NCI-H82 treated with DMSO at 0.1 percent for 48 hours (cell line): ENCODE results near the gene PZP.

ENCODE experiments used
- DNase-seq: peaks from one replicate; lab custom pipeline; 2025; ENCODE audit not compliant: unreplicated experiment; lab: John Stamatoyannopoulos, UW

PZP gene

GRCh38 chr12:9106610-9107541, 101.3 kb downstream of the PZP start:
- DNase-seq: no peak

GRCh38 chr12:9106067-9106466, 102.1 kb downstream of the PZP start:
- no peak for DNase-seq

- no peak for DNase-seq
Measured at GRCh38 chr12:9104767-9105423, 103.3 kb downstream of the PZP start.

GRCh38 chr12:9104087-9104486, 104.1 kb downstream of the PZP start:
- DNase-seq: no peak

GRCh38 chr12:9103050-9103849, 104.9 kb downstream of the PZP start:
- DNase-seq: no peak

GRCh38 chr12:9101018-9101687, 107.0 kb downstream of the PZP start:
- no peak for DNase-seq

GRCh38 chr12:9099552-9100190, 108.5 kb downstream of the PZP start:
- no peak for DNase-seq
